Activated CD8-positive, alpha-beta memory T cell treated with anti-CD3 and anti-CD28 coated beads, Interleukin-2, amount 50 U/mL, for 24 hours (primary cell): ENCODE measurements around the gene METRNL.
"Not testable (repeated sequence)": the region's sequence is repeated elsewhere in the genome, so short reads cannot be mapped to it uniquely, and the experiment has no call there.

Source experiments
- DNase-seq: peaks from one replicate; pipeline ENCODE4 v3.0.0-alpha.2; 2020; ENCODE audit errors: extremely low read depth

The METRNL gene

DNA sequence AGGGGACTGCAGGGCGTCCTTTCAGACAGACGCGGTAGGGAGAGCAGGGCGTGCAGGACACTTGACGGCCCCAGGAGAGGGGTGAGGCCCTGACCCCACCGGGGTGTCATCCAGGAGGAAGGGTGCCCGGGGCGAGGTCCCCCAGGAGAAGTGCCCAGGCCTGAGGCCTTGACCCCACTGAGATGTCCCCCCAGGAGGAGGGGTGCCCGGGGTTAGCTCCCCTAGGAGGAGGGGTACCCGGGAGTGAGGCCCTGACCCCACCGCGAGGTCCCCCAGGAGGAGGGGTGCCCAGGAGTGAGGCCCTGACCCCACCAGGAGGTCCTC, 27.2 kb upstream of the METRNL start:
- DNase-seq = no peak

DNA sequence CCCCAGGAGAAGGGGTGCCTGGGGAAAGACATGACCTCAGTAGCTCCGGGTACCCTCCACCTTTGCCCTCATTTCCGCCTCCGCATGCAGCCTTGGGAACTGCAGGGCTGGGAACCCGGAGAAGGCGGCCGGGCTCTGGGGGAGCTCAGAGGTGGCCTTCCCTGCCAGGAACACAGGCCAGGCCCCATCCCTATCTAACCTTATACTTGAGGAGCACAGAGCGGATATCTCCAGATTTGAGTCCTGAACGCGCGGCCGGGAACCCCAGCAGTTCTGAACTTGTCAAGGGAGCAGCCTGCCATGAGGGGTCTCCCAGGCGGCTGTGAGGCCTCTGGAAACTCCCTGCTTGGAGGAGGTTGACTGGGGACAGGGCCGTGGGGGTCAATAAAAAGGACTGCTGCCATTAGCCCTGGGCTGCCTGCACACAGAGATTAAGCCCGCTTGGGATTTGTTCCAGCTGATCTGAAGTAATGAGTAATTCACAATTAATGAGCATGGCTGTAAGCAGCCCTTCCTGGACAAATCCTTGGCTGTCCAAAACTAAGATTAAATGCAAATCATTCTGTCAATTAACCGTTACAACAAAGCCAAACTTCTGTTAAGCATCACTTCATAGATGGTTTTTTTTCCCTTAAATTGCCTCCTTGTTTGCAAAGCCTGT, 26.3 kb upstream of the METRNL start:
- no peak for DNase-seq

DNA sequence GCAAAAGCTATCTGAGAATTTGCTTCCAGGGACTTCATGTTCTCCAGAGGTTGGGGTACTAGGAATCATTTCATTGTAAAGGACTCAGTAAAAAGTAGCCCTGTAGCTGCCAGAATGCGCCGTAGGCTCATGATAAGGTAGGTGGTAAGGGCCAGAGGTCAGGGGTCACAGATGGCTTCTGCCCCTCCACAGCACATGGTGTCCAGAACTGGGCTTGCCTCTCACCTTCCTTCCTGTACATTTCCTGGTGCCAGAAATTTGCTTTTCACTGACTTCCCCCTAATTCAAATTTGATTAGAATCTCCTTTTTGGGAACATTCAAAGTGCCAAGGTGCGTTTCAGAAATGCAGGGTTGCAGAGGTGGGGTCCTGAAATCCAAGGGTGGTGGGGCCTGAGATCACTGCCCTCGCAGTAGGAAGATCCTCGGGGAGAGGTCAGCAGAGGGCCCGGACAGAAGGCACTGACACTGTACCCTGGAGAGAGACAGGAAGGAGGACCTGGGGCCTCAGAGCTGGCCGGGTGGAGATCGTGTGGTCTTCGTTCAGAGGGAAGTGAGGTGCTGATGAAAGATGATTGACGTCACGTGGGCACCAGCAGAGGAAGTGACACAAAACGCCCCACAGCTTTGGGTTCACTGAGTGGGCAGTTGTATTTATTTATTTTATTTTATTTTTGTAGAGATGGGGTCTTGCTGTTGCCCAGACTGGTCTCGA, 25.5 kb upstream of the METRNL start:
- DNase-seq = no peak

DNA sequence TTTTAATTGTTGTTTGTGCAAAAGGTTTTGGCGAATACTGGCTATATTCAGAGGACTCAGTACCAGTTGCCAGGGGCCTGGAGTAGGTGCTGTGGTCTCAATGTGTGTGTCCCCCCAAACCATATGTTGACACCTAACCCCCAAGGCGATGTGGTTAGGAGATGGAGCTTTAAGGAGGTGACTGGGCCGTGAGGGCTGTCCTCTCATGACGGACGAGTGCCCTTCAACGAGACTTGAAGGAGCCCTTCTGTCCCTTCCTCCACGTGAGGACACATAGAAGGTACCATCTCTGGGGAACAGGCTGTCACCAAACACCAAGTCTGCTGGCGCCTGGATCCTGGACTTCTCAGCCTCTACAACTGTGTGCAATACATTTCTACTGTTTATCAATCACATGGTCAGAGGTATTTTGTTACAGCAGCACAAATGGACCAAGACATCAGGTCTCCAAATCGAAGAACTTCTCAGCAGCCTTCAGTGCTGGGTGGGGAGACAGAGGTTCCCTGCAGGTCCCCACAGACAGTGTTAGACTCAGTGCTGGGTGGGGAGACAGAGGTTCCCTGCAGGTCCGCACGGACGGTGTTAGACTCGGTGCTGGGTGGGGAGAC, 24.8 kb upstream of the METRNL start:
- DNase-seq = no peak

DNA sequence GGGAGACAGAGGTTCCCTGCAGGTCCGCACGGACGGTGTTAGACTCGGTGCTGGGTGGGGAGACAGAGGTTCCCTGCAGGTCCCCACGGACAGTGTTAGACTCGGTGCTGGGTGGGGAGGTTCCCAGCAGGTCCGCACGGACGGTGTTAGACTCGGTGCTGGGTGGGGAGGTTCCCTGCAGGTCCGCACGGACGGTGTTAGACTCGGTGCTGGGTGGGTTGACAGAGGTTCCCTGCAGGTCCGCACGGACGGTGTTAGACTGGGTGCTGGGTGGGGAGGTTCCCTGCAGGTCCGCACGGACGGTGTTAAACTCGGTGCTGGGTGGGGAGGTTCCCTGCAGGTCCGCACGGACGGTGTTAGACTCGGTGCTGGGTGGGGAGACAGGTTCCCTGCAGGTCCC, 24.2 kb upstream of the METRNL start:
- DNase-seq = not testable (repeated sequence)

DNA sequence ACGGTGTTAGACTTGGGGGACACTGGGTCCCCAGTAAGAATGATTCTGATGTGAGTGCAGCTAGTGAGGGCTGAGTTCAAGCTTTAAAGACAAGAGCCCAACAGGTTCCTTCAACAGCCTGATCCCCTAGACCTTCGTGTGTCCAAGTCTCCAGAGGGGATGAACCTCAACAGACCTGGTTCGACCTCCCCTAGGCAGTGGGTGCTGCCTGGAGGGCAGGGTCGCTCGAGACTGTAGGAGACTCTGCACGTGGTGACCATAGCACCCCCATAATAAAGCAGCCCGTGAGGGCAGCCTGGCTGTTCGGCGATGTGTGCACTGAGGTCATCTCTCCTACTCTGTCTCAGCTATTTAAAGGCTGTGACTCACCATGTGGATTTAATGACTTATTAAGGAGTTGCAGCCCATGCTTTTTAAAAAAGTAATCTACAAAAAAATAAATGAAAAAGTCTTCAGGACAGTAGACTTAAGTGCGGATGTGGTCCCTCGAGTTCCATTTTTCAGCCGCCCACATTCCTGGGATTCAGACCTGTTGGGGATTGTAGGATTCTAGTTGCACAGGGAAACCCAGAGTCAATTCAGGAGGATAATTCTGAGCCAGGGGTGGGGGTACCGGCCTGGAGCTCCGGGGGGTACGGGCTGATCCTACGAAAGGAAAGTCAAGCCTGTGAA, 23.4 kb upstream of the METRNL start:
- DNase-seq = no peak

DNA sequence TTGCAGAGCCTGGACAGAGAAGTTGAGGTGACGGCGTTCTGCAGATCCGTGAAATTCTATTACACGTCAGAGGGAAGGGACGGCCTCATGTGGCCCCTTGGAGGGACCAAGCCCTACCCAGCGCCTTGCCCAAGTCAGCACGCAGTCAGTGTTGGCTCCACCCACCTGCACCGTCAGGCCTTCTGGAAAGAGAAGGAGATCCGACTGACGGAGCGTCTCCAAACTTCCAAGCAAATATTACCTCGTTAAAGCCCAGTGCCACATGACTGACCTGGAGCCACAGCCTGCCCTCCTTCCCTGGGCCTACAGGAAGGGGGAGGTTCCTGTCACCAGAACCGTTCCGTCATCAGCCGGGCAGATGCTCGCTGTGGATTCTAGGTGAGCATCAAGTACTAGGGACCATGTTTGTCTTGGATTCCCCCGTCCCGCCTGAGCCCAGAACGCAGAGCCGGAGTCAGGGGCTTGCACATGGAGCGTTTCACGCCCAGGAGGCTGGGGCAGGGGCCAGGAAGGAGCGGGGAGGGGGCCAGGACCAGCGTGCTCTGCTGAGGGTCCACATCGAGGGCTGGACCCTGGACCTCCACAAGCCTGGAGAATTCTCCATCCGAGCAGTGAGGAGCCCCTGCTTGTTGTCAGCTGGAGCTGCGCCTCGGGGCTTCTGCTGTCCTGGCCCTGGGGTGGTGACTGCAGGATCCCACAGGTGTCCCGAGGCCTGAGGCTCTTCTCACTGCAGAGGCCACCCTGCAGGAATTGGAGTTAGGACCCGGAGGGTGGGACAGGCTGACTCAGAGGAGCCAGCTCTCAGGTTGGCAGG, 22.6 kb upstream of the METRNL start:
- no peak for DNase-seq

DNA sequence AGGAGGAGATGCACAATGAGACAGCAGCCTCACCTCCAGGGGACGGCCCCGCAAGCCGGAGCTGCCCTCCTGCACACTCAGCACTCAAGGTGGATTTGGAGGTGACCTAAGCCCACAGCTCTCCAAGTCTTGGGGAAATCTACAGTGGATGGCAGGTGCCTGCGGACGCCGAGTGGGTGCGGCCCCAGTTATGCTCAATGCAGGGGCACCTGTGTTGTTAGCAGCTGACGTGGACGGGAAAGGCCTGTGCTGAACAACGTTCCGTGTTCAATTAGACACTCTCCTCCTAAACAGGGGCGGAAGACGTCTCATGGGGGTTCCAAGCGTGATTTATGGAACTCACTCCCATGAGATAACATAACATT, 22.0 kb upstream of the METRNL start:
- no peak for DNase-seq

DNA sequence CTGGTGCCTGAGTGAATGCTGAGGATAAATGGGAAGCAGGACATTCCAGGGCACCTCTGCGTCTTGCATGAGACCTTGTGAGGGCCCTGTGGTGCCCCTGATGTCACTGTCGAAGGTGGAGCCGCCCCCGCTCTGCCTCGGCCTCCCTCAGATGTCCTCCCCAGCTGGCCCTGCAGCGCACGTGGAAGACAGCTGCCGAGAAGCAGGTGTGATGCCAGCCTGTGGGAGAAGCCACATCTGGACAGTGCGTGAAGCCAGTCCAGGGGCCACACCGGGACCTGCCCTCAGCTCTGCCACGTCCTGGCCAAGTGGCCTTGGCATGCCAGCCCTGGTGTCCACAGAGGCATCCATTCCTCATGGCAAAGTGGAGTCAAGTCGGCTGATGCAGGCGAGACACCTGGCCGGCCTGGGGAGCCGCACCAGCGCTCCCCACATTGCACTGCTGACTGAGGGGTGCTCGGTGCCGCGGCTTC, 21.6 kb upstream of the METRNL start:
- DNase-seq = no peak

DNA sequence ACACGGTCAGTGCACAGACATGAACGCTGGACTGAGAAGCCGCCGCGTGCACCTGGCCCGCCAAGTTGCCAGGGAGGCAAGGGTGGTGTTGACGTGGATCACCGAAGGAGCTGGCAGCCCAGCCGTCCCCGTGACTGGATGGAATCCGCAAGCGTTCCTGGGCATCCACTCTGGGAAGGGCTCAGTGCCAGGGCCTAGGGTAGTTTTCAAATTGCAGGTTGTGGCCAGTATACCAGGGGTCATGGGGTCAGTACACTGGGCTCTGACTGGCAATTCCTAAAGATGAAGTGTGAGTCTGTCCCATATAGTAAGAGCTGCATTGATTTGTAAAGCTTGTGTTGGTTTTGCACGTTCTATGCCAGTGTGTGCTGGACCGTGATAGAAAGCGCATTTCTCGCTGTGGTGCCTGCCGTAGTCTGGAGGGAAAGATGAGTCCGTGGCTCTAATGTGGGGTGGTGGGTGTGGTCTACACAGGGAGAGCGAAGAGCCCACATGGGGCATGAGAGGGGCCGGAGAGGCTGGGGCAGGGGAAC, 21.1 kb upstream of the METRNL start:
- no peak for DNase-seq

DNA sequence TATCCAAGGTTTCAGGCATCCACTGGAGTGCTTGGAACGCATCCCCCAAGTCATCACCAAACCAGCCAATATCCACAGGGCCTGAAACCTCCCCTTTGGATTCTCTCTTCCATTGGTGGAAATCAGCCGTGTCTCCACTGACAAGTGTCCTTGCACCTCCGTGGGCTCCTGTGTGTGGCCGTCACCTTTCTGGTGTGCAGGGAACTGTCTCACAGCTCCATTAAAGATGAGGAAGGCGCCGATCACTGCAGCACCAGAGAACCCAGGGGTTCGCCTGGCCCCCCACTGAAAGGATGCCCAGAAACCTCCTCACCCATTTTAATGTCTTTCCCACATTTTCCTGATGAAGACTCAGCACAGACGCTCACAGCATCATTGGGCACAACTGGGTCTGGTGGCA, 17.8 kb upstream of the METRNL start:
- DNase-seq = no peak

DNA sequence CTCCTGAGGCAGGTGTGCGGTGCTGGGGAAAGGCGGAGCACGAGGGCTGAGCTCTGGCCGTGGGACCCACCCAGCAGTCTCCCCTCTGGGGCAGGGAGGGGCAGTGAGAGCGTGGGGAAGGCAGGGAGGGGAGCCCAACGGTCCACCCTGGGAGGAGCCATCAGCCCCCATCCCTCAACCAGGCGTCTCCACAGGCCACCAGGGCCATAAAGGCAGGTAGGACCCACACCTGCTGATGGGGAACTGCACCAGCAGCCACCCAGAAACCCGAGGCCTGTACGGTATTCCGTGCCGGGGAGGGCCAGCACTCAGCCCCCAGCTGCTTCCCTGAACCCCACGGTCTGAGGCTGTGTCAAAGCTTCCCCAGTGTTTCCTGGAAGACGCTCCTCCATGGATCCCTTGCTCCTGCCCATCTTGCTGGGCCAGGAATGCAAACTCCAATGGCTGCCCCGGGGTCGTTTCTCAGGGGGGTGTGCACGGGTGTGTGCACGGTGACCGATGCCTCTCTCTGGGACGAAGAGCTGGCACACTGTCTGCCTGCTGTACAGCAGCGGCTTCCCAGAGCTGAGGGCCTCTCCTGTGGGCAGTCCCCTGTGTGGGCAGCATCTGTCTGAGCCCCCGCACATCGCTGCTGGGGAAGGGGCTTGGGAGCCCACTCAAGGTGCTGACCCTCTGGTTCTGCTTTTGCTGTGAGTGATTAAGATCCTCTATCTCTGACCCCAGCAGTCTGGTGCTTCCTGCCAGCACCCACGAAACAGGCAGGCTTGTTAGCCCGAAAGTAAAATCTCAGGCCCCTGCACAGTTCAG, 17.2 kb upstream of the METRNL start:
- DNase-seq = no peak

DNA sequence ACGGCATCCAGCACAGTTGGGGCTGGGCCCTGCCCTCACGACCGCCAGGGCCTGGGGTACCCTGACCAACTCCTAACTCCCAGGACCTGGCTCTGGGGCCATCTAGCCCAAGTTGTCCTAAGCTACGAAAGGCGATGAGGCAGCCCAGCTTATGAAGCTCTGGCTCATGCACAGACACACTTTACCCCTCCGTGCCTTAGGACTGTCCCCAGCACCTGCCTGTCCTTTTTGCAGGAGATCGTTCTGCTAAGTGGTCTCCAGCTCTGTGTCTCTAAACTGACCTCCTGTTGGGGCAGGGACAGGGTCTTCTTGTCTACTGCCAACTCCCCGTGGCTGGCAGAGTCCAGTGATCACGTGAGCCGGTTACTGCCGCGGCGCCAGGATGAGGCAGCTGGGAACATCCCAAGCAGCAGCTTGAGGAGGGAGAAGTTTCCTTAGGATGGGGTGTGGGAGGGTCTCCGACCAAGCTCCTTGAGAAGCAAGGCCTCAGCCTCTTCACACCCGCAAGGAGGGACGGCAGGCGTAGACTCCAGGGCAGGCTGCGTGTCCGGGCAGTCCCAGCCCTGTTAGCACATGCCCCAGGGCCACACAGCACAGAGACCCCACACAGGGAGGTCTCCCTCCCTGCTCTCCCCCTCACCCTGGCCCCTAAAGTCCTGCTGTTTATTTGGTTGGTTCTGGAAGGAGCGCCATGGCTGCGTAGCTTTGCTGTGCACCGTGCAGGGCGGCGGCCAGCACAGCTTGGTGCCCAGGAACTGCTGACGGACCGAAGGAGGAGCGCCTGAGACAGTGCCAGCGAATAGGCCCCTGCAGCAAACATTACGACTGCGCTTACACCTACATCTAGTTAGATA, 16.4 kb upstream of the METRNL start:
- no peak for DNase-seq

DNA sequence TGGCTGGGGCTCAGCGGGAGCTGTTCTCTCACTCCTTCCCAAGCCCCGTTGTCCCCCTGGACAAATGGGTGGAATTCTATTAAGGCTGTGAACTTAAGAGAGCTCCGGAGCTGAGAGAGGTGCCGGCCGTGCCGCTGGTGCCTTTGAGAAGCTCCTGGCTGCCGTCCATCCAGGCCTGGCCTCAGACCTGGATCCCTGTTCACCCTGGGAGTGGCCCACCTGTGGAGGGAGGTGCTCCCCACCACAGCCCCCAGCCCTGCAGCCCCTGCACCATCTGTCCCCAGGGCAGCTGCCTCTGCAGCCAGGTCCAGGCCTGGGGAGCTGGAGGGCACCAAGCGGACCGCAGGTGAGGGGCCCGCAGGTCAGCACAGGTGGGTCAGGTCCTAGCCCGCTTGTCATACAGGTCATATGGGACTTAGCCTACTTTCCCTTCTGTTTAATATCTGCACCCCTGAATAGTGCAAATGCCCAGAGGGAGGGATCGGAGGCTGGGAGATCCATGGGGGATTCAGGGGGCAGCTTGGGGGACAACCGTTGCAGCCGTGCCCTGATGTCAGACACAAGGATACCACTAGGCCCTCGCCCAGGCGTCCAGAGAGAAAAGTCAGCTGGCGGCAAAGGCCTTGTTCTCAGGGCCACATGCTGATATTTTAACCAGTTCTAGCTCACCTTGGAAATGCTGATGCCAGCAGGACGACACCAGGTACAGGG, 15.2 kb upstream of the METRNL start:
- DNase-seq = no peak

DNA sequence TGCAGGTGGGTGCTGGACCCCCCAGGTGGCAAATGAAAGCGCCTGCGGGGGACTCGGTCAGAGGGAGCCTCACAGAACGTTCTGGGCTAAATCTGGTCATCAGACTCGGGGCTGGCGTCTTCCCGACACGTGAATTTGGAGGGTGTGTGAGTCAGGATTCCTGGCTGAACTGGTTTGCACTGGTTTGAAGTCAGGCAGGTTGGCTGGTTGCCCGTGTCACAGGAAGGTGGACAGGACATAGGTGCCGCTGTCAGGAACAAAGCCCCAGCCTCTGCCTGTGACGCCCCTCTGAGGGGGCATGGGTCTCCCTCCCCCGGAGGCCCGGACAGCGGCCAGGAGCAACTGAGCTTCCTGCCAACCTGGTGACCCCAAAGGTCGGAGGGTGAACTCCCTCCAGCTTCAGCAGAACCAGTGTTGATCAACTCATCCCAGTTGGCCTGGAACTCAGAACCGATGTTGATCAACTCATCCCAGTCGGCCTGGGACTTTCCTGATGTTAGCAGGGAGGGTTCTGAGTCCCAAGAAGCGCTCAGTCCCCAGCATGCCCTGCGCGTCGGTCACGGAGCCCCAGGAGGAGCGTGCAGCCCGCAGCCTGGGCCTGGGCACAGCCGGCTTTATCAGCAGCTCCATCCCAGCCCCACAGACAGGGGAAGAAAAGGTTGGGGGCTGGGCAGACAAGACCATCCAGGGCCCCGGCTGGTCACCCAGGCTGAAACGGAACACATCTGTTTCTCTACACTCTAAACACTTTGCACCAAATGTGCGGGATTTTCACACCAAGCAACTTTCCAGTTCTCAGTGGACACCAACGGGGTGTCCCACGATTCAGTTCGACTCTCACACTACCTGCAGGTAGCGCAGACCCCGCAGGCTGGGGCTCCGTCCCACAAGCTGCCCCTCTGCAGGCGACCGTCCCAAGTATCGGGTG, 14.4 kb upstream of the METRNL start:
- no peak for DNase-seq

DNA sequence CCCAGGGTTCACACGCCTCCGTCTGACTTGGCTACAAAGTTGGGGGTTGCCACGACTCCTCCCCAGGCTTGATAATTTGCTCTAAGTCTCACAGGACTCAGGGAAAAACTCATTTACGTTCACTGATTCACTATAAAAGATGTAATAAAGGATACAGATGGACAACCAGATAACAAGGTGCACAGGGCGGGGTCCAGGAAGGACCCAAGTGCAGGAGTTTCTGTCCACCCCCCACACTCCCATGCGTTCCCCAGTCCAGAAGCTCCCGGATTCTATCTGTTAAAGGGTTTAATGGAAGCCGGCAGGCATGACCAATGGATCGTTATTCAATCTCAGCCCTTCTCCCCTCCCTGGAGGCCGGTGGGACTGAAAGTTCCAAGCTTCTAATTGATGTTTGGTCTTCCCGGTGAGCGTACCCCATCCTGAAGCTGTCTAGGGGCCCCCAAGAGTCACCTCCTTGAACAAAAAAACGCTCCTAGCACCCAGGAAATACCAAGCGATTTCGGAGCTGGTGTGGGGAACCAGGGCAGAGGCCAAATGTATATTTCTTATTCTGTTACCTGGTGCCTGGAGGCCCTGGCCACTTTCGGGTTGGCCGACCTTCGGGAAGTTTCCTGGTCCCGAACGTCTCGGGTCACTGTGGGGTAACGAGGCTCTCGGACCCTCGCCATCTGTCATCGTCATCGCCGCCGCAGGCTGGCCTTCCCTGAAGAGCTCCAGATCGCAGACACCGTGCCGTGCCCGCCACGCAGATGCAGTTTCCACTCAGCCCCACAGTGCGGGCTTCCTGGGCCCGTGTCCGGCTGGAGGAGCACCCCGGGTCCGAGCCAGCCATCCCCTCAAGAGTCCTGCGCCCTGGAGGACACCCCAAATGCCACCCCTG, 13.5 kb upstream of the METRNL start:
- DNase-seq = no peak

DNA sequence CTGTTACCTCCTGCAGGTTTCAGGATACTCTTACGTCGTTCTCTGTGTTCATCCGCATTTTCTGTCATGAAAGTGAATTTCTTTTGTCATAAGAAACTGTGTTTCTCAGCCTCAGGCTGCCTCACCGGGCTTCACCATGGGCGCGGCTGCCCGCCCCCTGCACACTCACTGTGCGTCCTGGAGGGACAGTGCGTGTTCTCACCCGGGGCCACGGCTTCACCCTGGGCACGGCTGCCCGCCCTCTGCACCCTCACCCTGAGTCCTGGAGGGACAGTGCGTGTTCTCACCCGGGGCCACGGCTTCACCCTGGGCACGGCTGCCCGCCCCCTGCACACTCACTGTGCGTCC, 12.9 kb upstream of the METRNL start:
- DNase-seq = not testable (repeated sequence)
